HL-60 (cell line): ENCODE results near the gene STARD3.

ENCODE experiments used
- CTCF ChIP-seq: IDR thresholded peaks from one replicate; pipeline ENCODE4 v1.5.1; 2011; ENCODE audit warnings: low read length, control low read depth, inconsistent platforms; ENCODE audit not compliant: insufficient read depth
- GABPA ChIP-seq: IDR thresholded peaks from 2 replicates; pipeline ENCODE4 v1.6.1; 2012; ENCODE audit warnings: low read depth
- POLR2AphosphoS5 ChIP-seq: IDR thresholded peaks from 2 replicates; pipeline ENCODE4 v1.6.1; 2012; ENCODE audit warnings: low read depth
- REST ChIP-seq: IDR thresholded peaks from 2 replicates; pipeline ENCODE4 v1.6.1; 2012; ENCODE audit warnings: low read depth; ENCODE audit not compliant: insufficient replicate concordance
- SPI1 ChIP-seq: IDR thresholded peaks from 2 replicates; pipeline ENCODE4 v1.6.1; 2012; ENCODE audit warnings: low read depth, mild to moderate bottlenecking, borderline replicate concordance

- TF ChIP-seq CTCF = no peak
- TF ChIP-seq POLR2AphosphoS5 = no peak
- TF ChIP-seq SPI1 = no peak
- TF ChIP-seq REST = no peak
- no peak for TF ChIP-seq GABPA
Measured at GRCh38 chr17:39660011-39660360, 23.0 kb downstream of the STARD3 start.
